ENCODE results near the gene OTOP1. TPM values are rescaled to one million over a fixed set of nuclear protein-coding genes. Genes with fewer than 3 reads are reported as not detected.

The OTOP1 gene
- total RNA-seq (2014; rRNA removed; shearing (Covaris generic)): not detected in 2 replicates

GRCh38 chr4:4226606-4227438 lies at the start of gene OTOP1:
TSS of gene OTOP1 (minus strand) at chr4:4226929. CDS start at chr4:4226864, 65 bp downstream.

GRCh38 chr4:4248029-4248884 lies 21.5 kb upstream of the OTOP1 start, which contains the start of gene TMEM128:
TSS of gene TMEM128 (minus strand) at chr4:4248223. CDS start at chr4:4248202, 21 bp downstream.

Other genes starting within 250 kb of the OTOP1 start
- gene TMEM128, start 21.3 kb upstream of the OTOP1 start, total RNA-seq (2014; rRNA removed; shearing (Covaris generic)): 17.5 and 20.5 TPM in 2 replicates
- gene LYAR, start 63.2 kb upstream of the OTOP1 start, total RNA-seq (2014; rRNA removed; shearing (Covaris generic)): 89.0 and 97.9 TPM in 2 replicates
- gene ZBTB49, start 63.3 kb upstream of the OTOP1 start, total RNA-seq (2014; rRNA removed; shearing (Covaris generic)): 8.1 and 8.4 TPM in 2 replicates
- gene NSG1, start 160.2 kb upstream of the OTOP1 start, total RNA-seq (2014; rRNA removed; shearing (Covaris generic)): 0.32 and 0.34 TPM in 2 replicates

Data from A375 (cell line).